RWPE1 (cell line): ENCODE results near the gene MBL2.

Source experiments
- CTCF ChIA-PET: fragments of 350-600 bp; sonication (Branson Sonifier 250); formaldehyde crosslinking; extraction: SDS; loops from one replicate; lab custom pipeline; 2021; lab: Yijun Ruan, JAX
- POLR2A ChIA-PET: fragments of 400-600 bp; formaldehyde crosslinking; extraction: SDS; loops from one replicate; lab custom pipeline; 2020; ENCODE audit warnings: antibody characterized with exemption; ENCODE audit not compliant: low non-redundant PET; lab: Yijun Ruan, JAX
- DNase-seq: peaks from one replicate; pipeline ENCODE4 v3.0.0; 2012; ENCODE audit warnings: low spot score
- H3K27ac ChIP-seq: fragments of 450-650 bp; 2 replicates; pipeline ENCODE4 v1.5.1; 2017
- CTCF ChIP-seq: fragments of 450-650 bp; conservative IDR thresholded peaks from 2 replicates; pipeline ENCODE4 v1.5.1; 2017; ENCODE audit warnings: low read depth, mild to moderate bottlenecking

Gene MBL2

GRCh38 chr10:52807803-52808202 lies 35.2 kb upstream of the MBL2 start:
- POLR2A ChIA-PET, result no interaction called here
- CTCF ChIA-PET, result no interaction called here
- DNase-seq, result no peak
- no peak overlapping the region for H3K27ac ChIP-seq
- TF ChIP-seq CTCF, result no peak

- ChIA-PET POLR2A (no interaction called here), CTCF (no interaction called here)
- no peak overlapping the region for H3K27ac ChIP-seq
- no peak for TF ChIP-seq CTCF
- DNase-seq, result no peak
Measured at GRCh38 chr10:52805414-52806285, 33.1 kb upstream of the MBL2 start.

GRCh38 chr10:52801947-52802346 lies 29.4 kb upstream of the MBL2 start:
- ChIA-PET CTCF (no interaction called here), POLR2A (no interaction called here)
- H3K27ac ChIP-seq, result no peak overlapping the region
- DNase-seq, result peak; percentile 64
- no peak for TF ChIP-seq CTCF

- H3K27ac ChIP-seq, result no peak overlapping the region
- TF ChIP-seq CTCF, result no peak
- POLR2A ChIA-PET, result no interaction called here
- no peak for DNase-seq
- CTCF ChIA-PET, result interaction anchor here (1.2 to 1.5 kb wide), 2 partner anchors 45 to 46 kb away, joined by 3 to 4 read pairs; no protein-coding TSS in a partner anchor
Measured at GRCh38 chr10:52786098-52786497, 13.5 kb upstream of the MBL2 start.

GRCh38 chr10:52785418-52785817 lies 12.8 kb upstream of the MBL2 start:
- POLR2A ChIA-PET, result no interaction called here
- CTCF ChIA-PET, result interaction anchor here (1.2 to 1.5 kb wide), 2 partner anchors 44 to 45 kb away, joined by 3 to 4 read pairs; no protein-coding TSS in a partner anchor
- no peak for TF ChIP-seq CTCF
- DNase-seq, result no peak
- no peak overlapping the region for H3K27ac ChIP-seq

GRCh38 chr10:52783726-52784125 lies 11.1 kb upstream of the MBL2 start:
- TF ChIP-seq CTCF, result no peak
- ChIA-PET CTCF (no interaction called here), POLR2A (no interaction called here)
- no peak overlapping the region for H3K27ac ChIP-seq
- no peak for DNase-seq
